ENCODE measurements around the gene RHPN2.
"Not testable (repeated sequence)": the region's sequence is repeated elsewhere in the genome, so short reads cannot be mapped to it uniquely, and the experiment has no call there.

RHPN2 gene

DNA sequence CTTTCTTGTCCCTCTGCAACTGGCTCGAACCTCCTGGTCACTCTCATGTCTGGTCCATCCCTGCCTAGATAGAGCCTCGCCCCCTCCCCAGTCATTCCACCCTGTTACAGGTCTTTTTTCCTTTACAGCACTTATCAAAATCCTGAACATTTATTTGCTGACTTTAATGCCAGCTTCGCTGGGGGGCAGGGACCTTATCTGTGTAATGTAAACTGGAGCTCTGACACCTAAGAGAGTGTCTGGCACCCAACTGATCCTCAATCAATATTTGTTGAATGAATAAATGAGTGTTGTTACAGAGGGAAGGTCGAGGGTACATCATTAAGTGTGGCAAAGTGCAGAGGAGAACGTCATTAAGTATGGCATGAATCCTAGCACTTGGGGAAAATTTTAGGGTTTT is 76.0 kb downstream of the RHPN2 start:
- Mint-ChIP-seq H3K27ac (no peak overlapping the region), H3K4me1 (ENCODE audit: low read depth) (peaks cover 5% of the 10 kb centered on the region), H3K9me3 (no peaks in the 10 kb centered on the region), H3K36me3 (ENCODE audit: low read depth) (no peaks in the 10 kb centered on the region), H3K4me3 (no peak overlapping the region), H3K27me3 (no peaks in the 10 kb centered on the region)
- no peak for DNase-seq

GRCh38 chr19:32988254-32988653 is 76.4 kb downstream of the RHPN2 start:
- H3K9me3 Mint-ChIP-seq; H3K4me3 Mint-ChIP-seq; H3K27ac Mint-ChIP-seq; H3K4me1 Mint-ChIP-seq (ENCODE audit: low read depth); DNase-seq; H3K36me3 Mint-ChIP-seq (ENCODE audit: low read depth); H3K27me3 Mint-ChIP-seq: not testable (repeated sequence)

- not testable (repeated sequence) for H3K27ac Mint-ChIP-seq; H3K9me3 Mint-ChIP-seq; H3K4me3 Mint-ChIP-seq; DNase-seq; H3K27me3 Mint-ChIP-seq; H3K4me1 Mint-ChIP-seq (ENCODE audit: low read depth); H3K36me3 Mint-ChIP-seq (ENCODE audit: low read depth)
These were observed 82.2 kb downstream of the RHPN2 start for GRCh38 chr19:32982488-32982887.

DNA sequence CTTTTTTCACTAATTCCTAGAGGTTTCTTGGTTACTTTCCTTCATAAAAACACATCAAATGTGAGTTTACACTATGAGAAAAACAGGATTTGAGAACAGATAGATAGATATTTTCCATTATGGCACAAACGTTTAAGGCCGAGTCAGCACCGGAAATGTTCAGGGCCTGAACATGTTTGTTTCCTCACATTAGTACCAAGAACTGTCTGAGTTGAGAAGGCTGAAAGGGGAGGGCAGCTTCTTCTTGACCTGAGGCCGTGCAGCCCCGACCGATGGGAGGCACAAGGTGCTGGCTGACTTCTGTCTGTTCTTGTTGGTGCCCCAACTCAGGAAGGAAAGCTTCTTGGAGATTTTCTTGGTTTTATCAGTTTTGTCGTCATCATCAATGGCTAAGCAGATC is 84.9 kb downstream of the RHPN2 start:
- H3K4me3 Mint-ChIP-seq; H3K27me3 Mint-ChIP-seq; H3K27ac Mint-ChIP-seq; H3K4me1 Mint-ChIP-seq (ENCODE audit: low read depth); DNase-seq; H3K9me3 Mint-ChIP-seq: not testable (repeated sequence)
- peaks cover 18% of the 10 kb centered on the region for H3K36me3 Mint-ChIP-seq (ENCODE audit: low read depth)

GRCh38 chr19:32977813-32978212 is 86.9 kb downstream of the RHPN2 start:
- not testable (repeated sequence) for H3K4me1 Mint-ChIP-seq (ENCODE audit: low read depth); H3K27ac Mint-ChIP-seq; H3K27me3 Mint-ChIP-seq; H3K9me3 Mint-ChIP-seq; H3K4me3 Mint-ChIP-seq; DNase-seq
- peaks cover 18% of the 10 kb centered on the region for H3K36me3 Mint-ChIP-seq (ENCODE audit: low read depth)

- Mint-ChIP-seq H3K4me3 (no peak overlapping the region), H3K4me1 (ENCODE audit: low read depth) (peaks cover 1% of the 10 kb centered on the region), H3K9me3 (no peaks in the 10 kb centered on the region), H3K27me3 (no peaks in the 10 kb centered on the region), H3K36me3 (ENCODE audit: low read depth) (peaks cover 18% of the 10 kb centered on the region), H3K27ac (no peak overlapping the region)
- DNase-seq: no peak
These were observed 87.4 kb downstream of the RHPN2 start for GRCh38 chr19:32977280-32977679.

- Mint-ChIP-seq H3K27ac (no peak overlapping the region), H3K4me1 (ENCODE audit: low read depth) (peaks cover 3% of the 10 kb centered on the region), H3K27me3 (no peaks in the 10 kb centered on the region), H3K36me3 (ENCODE audit: low read depth) (peaks cover 22% of the 10 kb centered on the region), H3K9me3 (no peaks in the 10 kb centered on the region), H3K4me3 (no peak overlapping the region)
- peak; percentile 76 for DNase-seq
These were observed 88.4 kb downstream of the RHPN2 start for GRCh38 chr19:32976223-32976805.

GRCh38 chr19:32971715-32972540 is 92.8 kb downstream of the RHPN2 start, which contains the start of the genes CEP89 and FAAP24:
TSS of gene CEP89 (minus strand) at chr19:32971958. CDS start at chr19:32971874, 84 bp downstream.
TSS of gene FAAP24 (plus strand) at chr19:32972242. CDS start at chr19:32973197, 955 bp downstream.
- H3K4me1 Mint-ChIP-seq (ENCODE audit: low read depth): peaks cover 13% of the 10 kb centered on the region
- peak within 1 kb of the TSS; percentile 100 for H3K4me3 Mint-ChIP-seq
- no peaks in the 10 kb centered on the region for H3K9me3 Mint-ChIP-seq
- peak within 1 kb of the TSS; percentile 97 for H3K27ac Mint-ChIP-seq
- peaks cover 36% of the 10 kb centered on the region for H3K36me3 Mint-ChIP-seq (ENCODE audit: low read depth)
- H3K27me3 Mint-ChIP-seq: no peaks in the 10 kb centered on the region
- DNase-seq: peak; percentile 99

GRCh38 chr19:32971012-32971595 is 93.6 kb downstream of the RHPN2 start:
- Mint-ChIP-seq H3K9me3 (no peaks in the 10 kb centered on the region), H3K27ac (peak overlapping the region; percentile 97), H3K4me3 (peak overlapping the region; percentile 100), H3K27me3 (no peaks in the 10 kb centered on the region), H3K36me3 (ENCODE audit: low read depth) (peaks cover 34% of the 10 kb centered on the region), H3K4me1 (ENCODE audit: low read depth) (peaks cover 13% of the 10 kb centered on the region)
- peak; percentile 30 for DNase-seq

- no peak for DNase-seq
- no peaks in the 10 kb centered on the region for H3K9me3 Mint-ChIP-seq
- H3K27me3 Mint-ChIP-seq: no peaks in the 10 kb centered on the region
- H3K27ac Mint-ChIP-seq: no peak overlapping the region
- H3K36me3 Mint-ChIP-seq (ENCODE audit: low read depth): peaks cover 36% of the 10 kb centered on the region
- H3K4me3 Mint-ChIP-seq: peak overlapping the region; percentile 100
- peaks cover 12% of the 10 kb centered on the region for H3K4me1 Mint-ChIP-seq (ENCODE audit: low read depth)
These were observed 95.1 kb downstream of the RHPN2 start for GRCh38 chr19:32969549-32969948.

GRCh38 chr19:32966750-32967149 is 97.9 kb downstream of the RHPN2 start:
- H3K4me1 Mint-ChIP-seq (ENCODE audit: low read depth): peaks cover 11% of the 10 kb centered on the region
- H3K9me3 Mint-ChIP-seq: no peaks in the 10 kb centered on the region
- H3K27ac Mint-ChIP-seq: no peak overlapping the region
- peaks cover 53% of the 10 kb centered on the region for H3K36me3 Mint-ChIP-seq (ENCODE audit: low read depth)
- H3K4me3 Mint-ChIP-seq: no peak overlapping the region
- no peak for DNase-seq
- no peaks in the 10 kb centered on the region for H3K27me3 Mint-ChIP-seq

DNA sequence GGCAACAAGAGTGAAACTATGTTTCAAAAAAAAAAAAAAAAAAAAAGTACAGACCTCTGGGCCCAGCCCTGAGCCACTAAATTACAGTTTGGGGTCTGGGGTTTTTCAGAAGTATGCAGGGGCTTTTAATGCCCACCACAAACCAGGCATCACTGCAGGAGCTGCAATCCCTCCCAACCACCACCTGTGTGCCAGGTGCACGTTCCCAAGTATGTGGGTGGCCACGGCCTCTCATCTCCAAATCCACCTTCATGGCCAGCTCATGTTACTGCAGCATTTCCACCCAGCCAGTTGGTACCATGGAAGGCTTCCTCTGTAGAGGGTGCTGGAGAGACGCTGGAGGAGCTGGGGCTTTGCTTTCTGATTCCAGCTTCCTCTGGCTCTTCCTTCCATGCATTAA is 119.4 kb downstream of the RHPN2 start:
- H3K27ac Mint-ChIP-seq: no peak overlapping the region
- DNase-seq: no peak
- H3K27me3 Mint-ChIP-seq: no peaks in the 10 kb centered on the region
- no peaks in the 10 kb centered on the region for H3K4me1 Mint-ChIP-seq (ENCODE audit: low read depth)
- peaks cover 69% of the 10 kb centered on the region for H3K36me3 Mint-ChIP-seq (ENCODE audit: low read depth)
- H3K9me3 Mint-ChIP-seq: peaks cover 10% of the 10 kb centered on the region
- no peak overlapping the region for H3K4me3 Mint-ChIP-seq

GRCh38 chr19:32941273-32941672 is 123.4 kb downstream of the RHPN2 start:
- DNase-seq: not testable (repeated sequence)
- peaks cover 53% of the 10 kb centered on the region for H3K36me3 Mint-ChIP-seq (ENCODE audit: low read depth)

DNA sequence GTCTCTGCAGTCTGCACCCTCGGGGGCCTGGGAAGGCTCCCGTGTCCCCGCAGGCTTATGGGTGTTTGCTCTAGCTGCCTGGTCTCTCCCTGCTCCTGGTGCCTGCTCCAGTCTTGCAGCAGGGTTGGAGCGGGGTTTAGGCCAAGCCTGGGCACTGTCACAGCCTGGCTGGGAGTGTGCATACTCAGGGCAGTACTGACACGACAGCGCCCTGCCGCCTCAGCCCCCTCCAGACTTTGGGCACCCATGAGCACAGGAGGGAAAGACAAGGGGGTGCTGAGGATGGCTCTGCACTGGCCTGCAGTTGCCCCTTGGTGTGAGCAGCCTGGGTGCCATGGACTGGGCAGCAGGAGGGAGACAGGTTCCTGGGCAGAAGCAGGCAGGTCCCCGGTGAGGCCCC is 128.6 kb downstream of the RHPN2 start:
- Mint-ChIP-seq H3K27ac (no peak overlapping the region), H3K36me3 (ENCODE audit: low read depth) (peaks cover 40% of the 10 kb centered on the region), H3K27me3 (no peaks in the 10 kb centered on the region), H3K4me1 (ENCODE audit: low read depth) (no peaks in the 10 kb centered on the region), H3K9me3 (no peaks in the 10 kb centered on the region), H3K4me3 (no peak overlapping the region)
- no peak for DNase-seq

More at GRCh38 chr19:32941273-32941672, 123.4 kb downstream of the RHPN2 start:
- not testable (repeated sequence) for H3K9me3 Mint-ChIP-seq; H3K4me3 Mint-ChIP-seq; H3K27ac Mint-ChIP-seq; H3K4me1 Mint-ChIP-seq (ENCODE audit: low read depth); H3K27me3 Mint-ChIP-seq

GRCh38 chr19:32935629-32936028 is 129.1 kb downstream of the RHPN2 start:
- H3K36me3 Mint-ChIP-seq (ENCODE audit: low read depth): peaks cover 45% of the 10 kb centered on the region
- H3K9me3 Mint-ChIP-seq: no peaks in the 10 kb centered on the region
- H3K27me3 Mint-ChIP-seq: no peaks in the 10 kb centered on the region
- H3K4me3 Mint-ChIP-seq: no peak overlapping the region
- no peaks in the 10 kb centered on the region for H3K4me1 Mint-ChIP-seq (ENCODE audit: low read depth)
- H3K27ac Mint-ChIP-seq: no peak overlapping the region
- DNase-seq: no peak

Data from activated T-cell treated with anti-CD3 and anti-CD28 coated beads, Interleukin-2, amount 50 U/mL, for 24 hours (primary cell).